ENCODE results near the gene RUNX1.

DNA sequence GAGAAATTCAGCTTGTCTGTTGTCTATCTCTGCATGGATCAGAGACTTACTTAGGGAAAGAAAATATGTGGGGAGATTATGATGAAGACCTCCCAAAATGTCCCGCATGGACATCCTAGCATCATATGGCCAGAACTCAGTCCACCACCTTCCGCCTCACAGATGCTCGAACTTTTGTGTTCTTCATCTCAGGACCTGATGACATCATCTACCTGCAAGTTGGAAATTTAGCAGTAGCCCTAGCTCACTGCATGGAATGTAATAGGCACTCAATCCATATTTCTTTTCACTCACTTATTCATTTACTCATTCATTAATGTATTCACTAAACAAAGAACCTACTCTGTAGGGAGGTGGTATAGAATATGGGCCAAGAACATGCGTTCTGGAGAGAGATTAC, 283.5 kb downstream of the RUNX1 start:
- no peak for TF ChIP-seq CTCF (IDR thresholded peaks at IDR 0.05 in 8 of 11, conservative IDR thresholded peaks at IDR 0.05 in 3 of 11)
- no peak for TF ChIP-seq POLR2AphosphoS5 (IDR thresholded peaks at IDR 0.05)
- TF ChIP-seq POLR2A (IDR thresholded peaks at IDR 0.05): no peak

Measured in spleen (tissue), 7 donors.